22Rv1 (cell line): ENCODE data around the gene NINL.

Experiments used
- ZFX ChIP-seq: fragments of 450-650 bp; IDR thresholded peaks from 2 replicates; pipeline ENCODE4 v1.6.1; 2017; ENCODE audit warnings: antibody characterized with exemption, borderline replicate concordance
- TF ChIP-seq, protein P1 (sequence below): fragments of 450-650 bp; IDR thresholded peaks from 2 replicates; pipeline ENCODE4 v1.5.1; 2017; ENCODE audit warnings: mild to moderate bottlenecking

DNA sequence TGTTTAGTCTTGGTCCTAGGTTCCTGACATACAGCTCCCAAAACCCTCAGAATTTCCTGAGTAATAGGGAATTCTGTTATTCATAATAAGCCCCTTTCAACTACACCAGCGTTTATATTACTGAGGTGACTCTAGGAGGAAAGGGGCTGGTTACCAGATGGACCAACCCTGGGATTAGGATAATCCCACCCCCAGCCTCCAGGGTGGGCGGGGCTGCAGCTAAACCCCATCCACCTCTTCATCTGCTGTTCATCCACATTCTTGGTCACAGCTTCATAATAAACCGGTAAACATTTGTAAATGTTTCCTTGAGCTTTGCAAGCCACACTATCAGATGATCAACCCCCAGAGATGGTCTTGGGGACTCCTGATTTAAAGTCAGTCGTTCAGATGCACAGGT lies 38.3 kb downstream of the NINL start:
- TF ChIP-seq, protein P1, sequence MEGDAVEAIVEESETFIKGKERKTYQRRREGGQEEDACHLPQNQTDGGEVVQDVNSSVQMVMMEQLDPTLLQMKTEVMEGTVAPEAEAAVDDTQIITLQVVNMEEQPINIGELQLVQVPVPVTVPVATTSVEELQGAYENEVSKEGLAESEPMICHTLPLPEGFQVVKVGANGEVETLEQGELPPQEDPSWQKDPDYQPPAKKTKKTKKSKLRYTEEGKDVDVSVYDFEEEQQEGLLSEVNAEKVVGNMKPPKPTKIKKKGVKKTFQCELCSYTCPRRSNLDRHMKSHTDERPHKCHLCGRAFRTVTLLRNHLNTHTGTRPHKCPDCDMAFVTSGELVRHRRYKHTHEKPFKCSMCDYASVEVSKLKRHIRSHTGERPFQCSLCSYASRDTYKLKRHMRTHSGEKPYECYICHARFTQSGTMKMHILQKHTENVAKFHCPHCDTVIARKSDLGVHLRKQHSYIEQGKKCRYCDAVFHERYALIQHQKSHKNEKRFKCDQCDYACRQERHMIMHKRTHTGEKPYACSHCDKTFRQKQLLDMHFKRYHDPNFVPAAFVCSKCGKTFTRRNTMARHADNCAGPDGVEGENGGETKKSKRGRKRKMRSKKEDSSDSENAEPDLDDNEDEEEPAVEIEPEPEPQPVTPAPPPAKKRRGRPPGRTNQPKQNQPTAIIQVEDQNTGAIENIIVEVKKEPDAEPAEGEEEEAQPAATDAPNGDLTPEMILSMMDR, result no peak
- TF ChIP-seq ZFX, result no peak
